Effector memory CD4-positive, alpha-beta T cell (primary cell): ENCODE data around the gene MAGI1.

Experiments used
- DNase-seq, 3 donors: peaks; one replicate each; pipeline ENCODE4 v3.0.0-alpha.2; 2020
- H3K27ac ChIP-seq: 2 replicates; pipeline ENCODE4 v1.7.0; 2013; ENCODE audit warnings: mild to moderate bottlenecking, low read length, moderate library complexity; ENCODE audit not compliant: insufficient read depth, poor library complexity, severe bottlenecking
- H3K27me3 ChIP-seq: replicated peaks from 2 replicates; pipeline ENCODE4 v1.7.0; 2013; ENCODE audit warnings: mild to moderate bottlenecking, low read length; ENCODE audit not compliant: insufficient read depth, control insufficient read depth, poor library complexity, severe bottlenecking
- H3K36me3 ChIP-seq: 2 replicates; pipeline ENCODE4 v1.7.0; 2013; ENCODE audit warnings: mild to moderate bottlenecking, low read length, moderate library complexity; ENCODE audit not compliant: control insufficient read depth, insufficient read depth
- H3K4me1 ChIP-seq: 2 replicates; pipeline ENCODE4 v1.7.0; 2013; ENCODE audit warnings: low read length, mild to moderate bottlenecking; ENCODE audit not compliant: control insufficient read depth, insufficient read depth, poor library complexity, severe bottlenecking
- H3K4me3 ChIP-seq: 2 replicates; pipeline ENCODE4 v1.7.0; 2013; ENCODE audit warnings: low read length, low read depth, mild to moderate bottlenecking; ENCODE audit not compliant: insufficient read depth, poor library complexity, severe bottlenecking
- H3K9me3 ChIP-seq: 2 replicates; pipeline ENCODE4 v1.7.0; 2013; ENCODE audit warnings: mild to moderate bottlenecking, low read length, moderate library complexity; ENCODE audit not compliant: control insufficient read depth

Gene MAGI1

DNA sequence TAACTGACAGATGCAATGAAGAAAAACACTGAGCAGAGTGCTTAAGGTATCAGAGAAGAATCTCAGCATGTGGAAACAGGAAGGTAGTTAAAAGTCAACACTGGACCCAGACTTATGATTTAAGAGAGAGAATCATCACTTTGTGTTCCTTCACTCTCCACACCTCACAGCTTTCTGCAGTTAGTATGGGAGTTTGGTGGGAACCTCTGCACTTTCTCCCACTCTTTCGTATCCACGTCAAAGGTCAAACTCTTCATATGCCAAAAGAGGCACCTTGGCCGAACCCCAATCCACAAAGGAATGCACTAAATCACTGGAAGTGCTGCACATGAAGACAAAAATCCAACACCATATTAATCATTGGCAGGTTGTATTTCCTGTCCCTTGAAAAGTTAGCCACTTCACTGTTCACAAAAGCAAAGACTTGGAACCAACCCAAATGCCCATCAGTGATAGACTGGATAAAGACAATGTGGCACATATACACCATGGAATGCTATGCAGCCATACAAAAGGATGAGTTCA is 361.2 kb downstream of the MAGI1 start:
- DNase-seq: no peak
- Histone ChIP-seq H3K9me3 (no peaks in the 10 kb centered on the region), H3K4me3 (no peak overlapping the region), H3K36me3 (no peaks in the 10 kb centered on the region), H3K27ac (no peak overlapping the region), H3K27me3 (no peaks in the 10 kb centered on the region), H3K4me1 (no peaks in the 10 kb centered on the region)

GRCh38 chr3:65676580-65676979 is 362.1 kb downstream of the MAGI1 start:
- Histone ChIP-seq H3K36me3 (no peaks in the 10 kb centered on the region), H3K4me1 (no peaks in the 10 kb centered on the region), H3K9me3 (no peaks in the 10 kb centered on the region), H3K27me3 (no peaks in the 10 kb centered on the region), H3K27ac (no peak overlapping the region), H3K4me3 (no peak overlapping the region)
- DNase-seq: no peak

- no peak overlapping the region for H3K4me3 ChIP-seq
- H3K27me3 ChIP-seq: no peaks in the 10 kb centered on the region
- DNase-seq: no peak
- H3K27ac ChIP-seq: no peak overlapping the region
- no peaks in the 10 kb centered on the region for H3K36me3 ChIP-seq
- no peaks in the 10 kb centered on the region for H3K4me1 ChIP-seq
- no peaks in the 10 kb centered on the region for H3K9me3 ChIP-seq
Observed at GRCh38 chr3:65675011-65675410, 363.7 kb downstream of the MAGI1 start.

DNA sequence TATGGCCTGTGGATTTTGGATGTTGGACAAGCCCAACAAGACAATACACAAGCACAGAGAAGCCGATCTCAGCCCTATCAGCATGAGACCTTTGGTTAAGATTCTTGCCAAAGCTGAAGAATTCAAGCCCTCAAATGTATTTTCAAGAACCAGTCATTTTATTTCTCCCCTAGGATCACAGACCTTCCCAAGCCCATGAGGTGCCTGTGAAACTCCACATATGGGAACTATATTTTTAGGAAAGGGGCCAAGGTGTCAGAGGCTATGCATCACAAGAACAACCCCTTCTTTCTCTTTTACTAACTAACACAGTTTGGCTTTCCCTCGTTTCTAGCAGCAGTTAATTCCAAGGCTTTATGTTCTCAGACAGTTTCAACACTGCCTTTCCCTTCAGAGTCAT is 364.5 kb downstream of the MAGI1 start:
- no peak overlapping the region for H3K4me3 ChIP-seq
- DNase-seq: no peak
- H3K36me3 ChIP-seq: no peaks in the 10 kb centered on the region
- H3K27me3 ChIP-seq: no peaks in the 10 kb centered on the region
- H3K27ac ChIP-seq: no peak overlapping the region
- no peaks in the 10 kb centered on the region for H3K9me3 ChIP-seq
- no peaks in the 10 kb centered on the region for H3K4me1 ChIP-seq

DNA sequence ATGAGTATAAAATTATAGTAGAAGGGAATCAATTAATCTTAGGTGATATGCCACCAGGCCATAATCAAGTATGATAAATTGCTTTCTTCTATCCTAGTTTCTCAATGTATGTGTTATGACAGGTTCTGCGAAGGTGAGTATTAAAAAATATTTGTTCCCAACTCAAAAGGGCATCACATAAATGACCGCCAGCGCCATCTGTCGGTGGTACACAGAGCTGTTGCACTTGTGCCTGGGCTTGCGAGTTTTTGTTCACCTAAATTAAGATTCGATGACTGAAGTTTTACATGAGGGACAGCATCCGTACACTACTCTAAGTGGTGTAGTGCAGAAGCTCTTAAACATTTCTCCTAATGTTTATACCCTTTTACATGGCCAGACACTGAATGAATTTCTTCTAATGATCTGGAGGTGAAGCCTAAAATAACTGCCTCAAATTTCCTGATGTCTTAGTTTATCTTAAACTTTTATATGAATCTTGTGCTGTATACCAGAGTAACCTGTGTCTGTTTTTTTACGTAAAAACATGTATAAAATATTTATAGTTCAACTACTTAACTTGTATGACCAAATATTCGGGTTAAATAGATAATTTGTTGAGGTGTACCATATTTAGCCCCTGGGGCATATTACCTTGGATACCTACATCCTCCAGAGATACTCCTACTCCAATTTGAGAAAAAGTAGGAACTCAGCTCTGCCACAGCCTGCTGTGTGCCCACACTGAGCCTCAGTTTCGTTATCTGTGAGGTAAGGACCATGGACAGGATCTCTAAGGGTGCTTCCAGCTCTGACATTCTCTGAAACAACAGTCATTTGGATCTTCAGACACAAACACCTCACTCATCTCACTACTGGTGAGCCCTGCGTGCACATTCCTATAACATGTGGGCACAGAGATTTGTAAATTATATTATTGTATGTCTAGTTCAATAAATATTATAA is 365.6 kb downstream of the MAGI1 start:
- H3K4me3 ChIP-seq: no peak overlapping the region
- H3K9me3 ChIP-seq: no peaks in the 10 kb centered on the region
- no peaks in the 10 kb centered on the region for H3K4me1 ChIP-seq
- H3K36me3 ChIP-seq: no peaks in the 10 kb centered on the region
- DNase-seq: no peak
- H3K27me3 ChIP-seq: no peaks in the 10 kb centered on the region
- H3K27ac ChIP-seq: no peak overlapping the region

DNA sequence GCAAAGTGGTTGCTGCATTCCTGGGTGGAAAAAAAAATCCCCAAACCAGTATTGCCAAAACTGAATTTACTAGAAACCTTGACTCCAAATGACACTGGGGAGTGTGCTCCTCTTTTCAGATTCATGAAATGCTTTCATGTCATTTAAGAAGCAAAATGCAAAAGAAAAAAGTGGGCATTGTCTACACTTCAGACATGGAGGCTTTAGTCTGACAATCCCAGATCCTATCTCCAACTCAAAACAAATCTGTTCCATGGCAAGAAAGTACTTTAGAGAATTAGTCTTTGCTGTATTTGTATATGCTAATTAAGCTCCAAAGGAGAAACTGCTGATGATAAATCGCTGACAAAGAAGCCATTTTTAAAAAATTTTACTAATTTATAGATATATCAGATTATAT is 366.7 kb downstream of the MAGI1 start:
- H3K27me3 ChIP-seq: no peaks in the 10 kb centered on the region
- H3K4me1 ChIP-seq: no peaks in the 10 kb centered on the region
- no peaks in the 10 kb centered on the region for H3K36me3 ChIP-seq
- no peak overlapping the region for H3K27ac ChIP-seq
- DNase-seq: no peak
- no peak overlapping the region for H3K4me3 ChIP-seq
- no peaks in the 10 kb centered on the region for H3K9me3 ChIP-seq

DNA sequence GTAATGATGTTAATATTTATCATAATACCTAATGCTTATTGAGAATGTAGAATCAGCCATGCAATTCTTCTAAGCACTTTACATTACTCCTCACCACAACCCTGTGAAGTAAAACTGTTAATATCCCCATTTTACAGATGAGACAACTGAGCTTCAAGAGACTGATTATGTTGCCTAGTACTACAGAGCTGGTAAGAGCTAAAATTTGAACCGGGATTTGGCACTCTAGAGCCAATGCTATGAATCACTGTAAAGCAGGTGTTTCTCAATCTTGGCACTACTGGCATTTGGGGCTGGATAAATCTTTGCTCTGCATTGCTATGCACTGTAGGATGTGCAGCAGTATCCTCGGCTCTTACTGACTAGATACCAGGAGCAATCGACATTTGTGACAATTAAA is 367.7 kb downstream of the MAGI1 start:
- Histone ChIP-seq H3K27me3 (no peaks in the 10 kb centered on the region), H3K4me1 (no peaks in the 10 kb centered on the region), H3K4me3 (no peak overlapping the region), H3K36me3 (no peaks in the 10 kb centered on the region), H3K27ac (no peak overlapping the region), H3K9me3 (no peaks in the 10 kb centered on the region)
- DNase-seq: no peak

DNA sequence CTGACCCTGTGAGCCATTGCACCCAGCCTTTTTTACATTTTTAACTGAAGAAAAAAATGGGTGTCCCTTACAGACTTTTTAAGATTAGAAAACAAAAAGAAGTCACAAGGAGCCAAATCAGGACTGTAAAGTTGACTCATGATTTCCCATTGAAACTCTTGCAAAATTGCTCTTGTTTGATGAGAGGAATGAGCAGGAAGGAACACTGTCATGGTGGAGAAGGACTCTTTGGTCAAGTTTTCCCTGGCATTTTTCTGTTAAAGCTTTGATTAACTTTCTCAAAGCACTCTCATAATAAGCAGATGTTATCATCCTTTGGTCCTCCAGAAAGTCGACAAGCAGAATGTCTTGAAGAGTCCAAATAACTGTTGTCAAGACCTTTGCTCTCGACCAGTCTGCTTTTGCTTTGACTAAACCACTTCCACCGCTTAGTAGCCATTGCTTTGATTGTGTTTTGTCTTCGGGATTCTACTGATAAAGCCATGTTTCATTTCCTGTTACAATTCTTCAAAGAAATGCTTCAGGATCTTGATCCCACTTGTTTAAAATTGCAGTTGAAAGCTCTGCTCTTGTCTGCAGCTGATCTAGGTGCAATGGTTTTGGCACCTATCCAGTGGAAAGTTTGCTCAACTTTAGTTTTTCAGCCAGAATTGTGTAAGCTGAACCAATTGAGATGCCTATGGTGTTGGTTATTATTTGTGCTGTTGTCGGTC is 369.4 kb downstream of the MAGI1 start:
- H3K36me3 ChIP-seq: no peaks in the 10 kb centered on the region
- no peaks in the 10 kb centered on the region for H3K4me1 ChIP-seq
- no peak overlapping the region for H3K4me3 ChIP-seq
- H3K27ac ChIP-seq: no peak overlapping the region
- H3K27me3 ChIP-seq: no peaks in the 10 kb centered on the region
- no peak for DNase-seq
- no peaks in the 10 kb centered on the region for H3K9me3 ChIP-seq

DNA sequence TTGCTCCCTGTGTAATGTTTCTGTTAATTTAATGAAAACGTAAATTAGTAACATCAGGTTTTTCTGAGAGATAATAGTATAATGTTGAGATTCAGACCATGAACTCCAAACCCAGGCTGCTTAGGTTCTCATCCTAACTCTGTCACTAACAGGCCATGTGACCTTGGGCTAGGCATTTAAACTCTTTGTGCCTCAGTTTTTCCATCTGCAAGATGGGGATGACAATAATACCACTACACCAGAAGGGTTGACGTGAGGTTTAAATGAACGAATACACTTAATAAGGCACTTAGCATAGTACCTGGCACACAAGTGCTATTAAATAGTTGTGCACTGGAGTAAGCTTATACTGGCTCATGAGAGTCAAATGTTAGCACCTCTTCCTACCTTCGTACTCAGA is 370.8 kb downstream of the MAGI1 start:
- Histone ChIP-seq H3K36me3 (no peaks in the 10 kb centered on the region), H3K9me3 (no peaks in the 10 kb centered on the region), H3K4me1 (no peaks in the 10 kb centered on the region), H3K4me3 (no peak overlapping the region), H3K27ac (no peak overlapping the region), H3K27me3 (no peaks in the 10 kb centered on the region)
- no peak for DNase-seq
